Mucosa of descending colon (tissue), 3 donors: ENCODE results near the gene PI16. TPM values are rescaled to one million over a fixed set of nuclear protein-coding genes. Genes with fewer than 3 reads are reported as not detected.

ENCODE experiments used
- ATAC-seq: fragments of 200-7000 bp; cut with Tn5 transposase; one replicate; pipeline ENCODE4 v1.9.1; 2020; ENCODE audit warnings: mild to moderate bottlenecking, moderate library complexity
- DNase-seq, 3 donors: peaks; one replicate each; pipeline ENCODE4 v3.0.0-alpha.2; 2020
- H3K36me3 ChIP-seq: fragments of 200-600 bp; one replicate; pipeline ENCODE4 v1.8.0; 2021; ENCODE audit warnings: low read depth, mild to moderate bottlenecking
- H3K4me1 ChIP-seq: fragments of 200-600 bp; one replicate; pipeline ENCODE4 v1.8.0; 2021; ENCODE audit warnings: low read depth, mild to moderate bottlenecking
- H3K4me3 ChIP-seq: fragments of 200-600 bp; one replicate; pipeline ENCODE4 v1.8.0; 2021; ENCODE audit warnings: mild to moderate bottlenecking
- H3K9me3 ChIP-seq: fragments of 200-600 bp; one replicate; pipeline ENCODE4 v1.8.0; 2021; ENCODE audit warnings: mild to moderate bottlenecking
- intact Hi-C, 2 donors: fragments of 100-400 bp; cut with DNase I in 1 of 2; cut with micrococcal nuclease in 1 of 2; formaldehyde crosslinking; loops; one replicate each; pipeline versions ENCODE4 v1.11.0 to v1.11.1; 2022; cut with DNase I, micrococcal nuclease
- total RNA-seq, 3 donors: library from RNA; stranded (reverse); fragmentation: NEBNext Ultra II Directional in 2 of 3; extraction: Animal tissue kit (Norgen Biotek cat#: 25700) in 2 of 3; gene quantifications; one replicate each; pipeline versions ENCODE4 v1.2.1 to v1.2.4, GENCODE V29; 2021 to 2023
- TF ChIP-seq, protein P1 (sequence below): fragments of 200-600 bp; IDR thresholded peaks from one replicate; pipeline ENCODE4 v1.8.0; 2022; ENCODE audit warnings: antibody characterized with exemption, mild to moderate bottlenecking
- donor health status: DM: no; HTN: no; CAD: no; lungs with moderate emphysema.
- donor health status: DM: no; HTN: no; CAD: no.
- donor health status: DM: no; HTN: yes; CAD: no.

Gene PI16
- total RNA-seq, 3 donors from 2014 or later = 0.46 to 6.1 (median 3.9) TPM

- ATAC-seq (no peak), DNase-seq (no peak)
- intact Hi-C loops = no loop called here
- TF ChIP-seq, protein P1, sequence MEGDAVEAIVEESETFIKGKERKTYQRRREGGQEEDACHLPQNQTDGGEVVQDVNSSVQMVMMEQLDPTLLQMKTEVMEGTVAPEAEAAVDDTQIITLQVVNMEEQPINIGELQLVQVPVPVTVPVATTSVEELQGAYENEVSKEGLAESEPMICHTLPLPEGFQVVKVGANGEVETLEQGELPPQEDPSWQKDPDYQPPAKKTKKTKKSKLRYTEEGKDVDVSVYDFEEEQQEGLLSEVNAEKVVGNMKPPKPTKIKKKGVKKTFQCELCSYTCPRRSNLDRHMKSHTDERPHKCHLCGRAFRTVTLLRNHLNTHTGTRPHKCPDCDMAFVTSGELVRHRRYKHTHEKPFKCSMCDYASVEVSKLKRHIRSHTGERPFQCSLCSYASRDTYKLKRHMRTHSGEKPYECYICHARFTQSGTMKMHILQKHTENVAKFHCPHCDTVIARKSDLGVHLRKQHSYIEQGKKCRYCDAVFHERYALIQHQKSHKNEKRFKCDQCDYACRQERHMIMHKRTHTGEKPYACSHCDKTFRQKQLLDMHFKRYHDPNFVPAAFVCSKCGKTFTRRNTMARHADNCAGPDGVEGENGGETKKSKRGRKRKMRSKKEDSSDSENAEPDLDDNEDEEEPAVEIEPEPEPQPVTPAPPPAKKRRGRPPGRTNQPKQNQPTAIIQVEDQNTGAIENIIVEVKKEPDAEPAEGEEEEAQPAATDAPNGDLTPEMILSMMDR = no peak
- H3K9me3 ChIP-seq = no peaks in the 10 kb centered on the region
- no peaks in the 10 kb centered on the region for H3K36me3 ChIP-seq
- H3K4me1 ChIP-seq = peaks cover 16% of the 10 kb centered on the region
- no peak overlapping the region for H3K4me3 ChIP-seq
Observed at GRCh38 chr6:36917541-36918193, 36.9 kb upstream of the PI16 start.

- intact Hi-C loops = no loop called here
- peak; percentile 80 for ATAC-seq
- H3K36me3 ChIP-seq = no peaks in the 10 kb centered on the region
Observed at GRCh38 chr6:36920049-36920448, 34.5 kb upstream of the PI16 start.

GRCh38 chr6:36920546-36920945 is 34.0 kb upstream of the PI16 start:
- DNase-seq = no peak
- Histone ChIP-seq H3K4me1 (no peaks in the 10 kb centered on the region), H3K36me3 (no peaks in the 10 kb centered on the region), H3K4me3 (no peak overlapping the region), H3K9me3 (no peaks in the 10 kb centered on the region)
- no peak for ATAC-seq
- TF ChIP-seq, protein P1 = no peak
- intact Hi-C loops = no loop called here

More at GRCh38 chr6:36920049-36920448, 34.5 kb upstream of the PI16 start:
- TF ChIP-seq, protein P1 = no peak
- Histone ChIP-seq H3K9me3 (no peaks in the 10 kb centered on the region), H3K4me3 (no peak overlapping the region), H3K4me1 (no peaks in the 10 kb centered on the region)
- DNase-seq = no peak

DNA sequence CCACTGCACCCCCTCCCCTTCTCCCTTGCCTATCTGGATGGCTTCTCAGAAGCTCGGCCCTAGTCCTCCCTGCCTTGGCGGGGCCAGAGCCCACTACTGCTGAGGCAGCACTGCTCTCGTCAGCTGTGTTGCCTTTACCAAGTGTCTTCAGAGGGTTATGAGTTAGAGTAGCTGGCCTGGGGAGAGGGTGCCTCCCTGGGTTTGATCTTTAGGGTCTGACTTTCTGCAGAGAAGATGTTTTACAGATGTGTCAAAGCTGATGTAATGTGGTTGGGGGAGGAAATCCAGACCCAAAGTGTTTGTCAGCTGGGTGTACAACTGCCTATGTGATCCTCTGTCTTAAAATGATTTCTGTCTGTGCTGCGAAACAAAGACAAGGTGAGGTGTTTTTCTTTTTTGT is 30.4 kb upstream of the PI16 start:
- ATAC-seq (no peak), DNase-seq (no peak)
- TF ChIP-seq, protein P1 = no peak
- H3K4me1 ChIP-seq = peaks cover 11% of the 10 kb centered on the region
- intact Hi-C loops = no loop called here
- H3K36me3 ChIP-seq = no peaks in the 10 kb centered on the region
- H3K4me3 ChIP-seq = no peak overlapping the region
- H3K9me3 ChIP-seq = no peaks in the 10 kb centered on the region

DNA sequence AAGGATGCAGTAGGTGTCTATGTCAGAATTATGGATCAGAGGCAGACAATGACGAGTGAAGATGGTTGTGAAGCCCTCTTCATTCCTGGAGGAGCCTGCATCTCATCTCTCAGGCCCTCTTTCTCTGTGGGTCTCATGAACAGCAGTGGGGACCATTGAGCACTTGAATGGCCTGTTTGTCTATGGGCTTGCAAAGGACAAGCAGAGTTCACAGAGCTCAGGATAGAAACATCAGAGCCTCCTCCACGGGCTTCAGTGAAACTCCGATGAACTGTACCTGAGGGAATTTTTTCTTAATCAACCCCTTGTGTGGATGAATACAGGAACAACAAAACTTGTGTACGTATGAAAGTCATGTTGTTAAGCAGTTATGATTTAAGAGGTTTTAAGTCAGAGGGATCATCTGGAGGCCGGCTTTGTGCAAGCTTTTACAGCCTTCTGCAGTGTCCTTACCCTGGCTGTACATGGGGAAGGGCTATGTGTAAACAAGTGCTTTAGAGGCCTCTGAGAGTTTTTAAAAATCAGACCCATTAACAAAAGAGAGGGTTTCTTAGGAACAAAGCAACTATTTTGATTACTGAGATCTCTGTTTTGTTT is 29.7 kb upstream of the PI16 start:
- intact Hi-C loops = no loop called here
- no peak for ATAC-seq
- DNase-seq = no peak
- TF ChIP-seq, protein P1 = no peak
- H3K4me1 ChIP-seq = peaks cover 11% of the 10 kb centered on the region
- H3K36me3 ChIP-seq = no peaks in the 10 kb centered on the region
- no peaks in the 10 kb centered on the region for H3K9me3 ChIP-seq
- H3K4me3 ChIP-seq = no peak overlapping the region
